Measurements from ENCODE around the gene KIZ. TPM values are rescaled to one million over a fixed set of nuclear protein-coding genes. Genes with fewer than 3 reads are reported as not detected.

The KIZ gene
- total and polyA plus RNA-seq, 7 donors: 4.6 to 26.2 (median 18.6) TPM

GRCh38 chr20:21280522-21281016, 154.7 kb downstream of the KIZ start:
- TF ChIP-seq CTCF (IDR thresholded peaks at IDR 0.05): no peak
- H3K4me1 ChIP-seq: no peaks in the 10 kb centered on the region
- DNase-seq: no peak
- no peak for ATAC-seq
- H3K27ac ChIP-seq: no peak overlapping the region
- H3K36me3 ChIP-seq (ENCODE audit: insufficient read depth in 1 of 2, low read depth in 1 of 2): no peaks in the 10 kb centered on the region
- H3K27me3 ChIP-seq (ENCODE audit: insufficient read depth in 3 of 3, low read length in 2 of 3): peaks cover 0 to 5% (median 2%) of the 10 kb centered on the region in 3 donors
- no peak overlapping the region for H3K4me3 ChIP-seq
- H3K9me3 ChIP-seq: no peaks in the 10 kb centered on the region
- intact Hi-C loops (cut with DNase I): no loop called here
- 68 to 80% (median 73%) methylated on average over 3 of the region's 3 CpGs for WGBS, 3 donors

DNA sequence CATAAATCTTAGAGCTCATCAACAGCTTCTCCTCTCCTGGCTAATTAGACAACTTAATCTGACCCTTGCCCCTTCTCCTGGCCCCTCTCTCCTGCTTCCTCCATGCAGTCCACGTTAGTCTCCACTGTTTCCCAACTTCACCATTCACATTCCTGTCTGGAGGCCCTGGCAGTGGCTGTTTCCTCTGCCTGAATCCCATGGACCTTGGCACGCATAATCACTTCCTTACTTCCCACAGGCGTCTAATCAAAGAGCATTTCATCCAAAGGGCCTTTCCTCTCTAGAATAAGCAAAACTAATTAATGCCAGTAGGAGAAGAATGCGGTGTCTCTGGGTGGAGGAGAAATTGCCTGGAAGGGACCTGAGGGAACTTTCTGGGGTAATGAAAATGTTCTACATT, 160.9 kb downstream of the KIZ start:
- H3K27ac ChIP-seq: no peak overlapping the region
- no peaks in the 10 kb centered on the region for H3K9me3 ChIP-seq
- ATAC-seq: no peak
- H3K36me3 ChIP-seq (ENCODE audit: insufficient read depth in 1 of 2, low read depth in 1 of 2): no peaks in the 10 kb centered on the region
- H3K27me3 ChIP-seq (ENCODE audit: insufficient read depth in 3 of 3, low read length in 2 of 3): peaks cover 0 to 25% (median 0%) of the 10 kb centered on the region in 3 donors
- no peaks in the 10 kb centered on the region for H3K4me1 ChIP-seq
- no peak overlapping the region for H3K4me3 ChIP-seq
- no peak for TF ChIP-seq CTCF (IDR thresholded peaks at IDR 0.05)
- WGBS, 3 donors: 32 to 41% (median 37%) methylated on average over 4 of the region's 4 CpGs
- no peak for DNase-seq
- intact Hi-C loops (cut with DNase I): no loop called here

DNA sequence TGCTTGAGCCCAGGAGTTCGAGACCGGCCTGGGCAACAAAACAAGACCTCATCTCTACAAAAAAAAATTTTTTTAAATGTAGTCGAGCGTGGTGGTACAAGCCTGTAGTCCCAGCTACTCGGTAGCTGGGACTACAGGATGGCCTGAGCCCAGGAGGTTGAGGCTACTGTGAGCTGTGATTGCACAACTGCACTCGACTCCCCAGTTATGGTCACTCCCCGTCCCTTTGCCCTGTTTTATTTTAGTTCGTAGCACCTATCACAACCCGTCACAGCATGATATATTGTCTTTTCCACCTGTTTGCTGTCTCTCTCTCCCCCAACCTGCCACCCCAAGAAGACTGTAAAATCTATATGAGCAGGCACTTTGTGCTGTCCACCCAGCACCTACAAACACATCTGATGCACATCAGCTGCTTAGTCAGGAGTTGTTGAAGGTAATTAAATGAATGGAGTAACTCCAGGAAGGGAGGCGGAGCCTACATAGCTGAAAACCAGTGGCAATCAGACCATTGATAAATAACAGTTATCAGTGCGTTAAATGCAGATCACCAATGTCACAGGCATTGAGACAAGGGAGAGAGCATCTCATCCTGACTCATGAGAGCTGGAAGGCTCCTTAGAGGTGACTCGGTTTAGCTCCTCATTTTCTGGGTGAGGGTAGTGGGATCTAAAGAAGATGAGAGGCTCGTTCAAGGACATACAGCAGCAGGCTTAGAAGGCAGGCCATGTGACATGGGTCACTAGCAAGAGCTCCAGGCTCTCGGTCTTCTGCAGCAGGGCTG, 162.9 kb downstream of the KIZ start:
- Histone ChIP-seq H3K27ac (no peak overlapping the region), H3K9me3 (no peaks in the 10 kb centered on the region), H3K4me3 (no peak overlapping the region), H3K4me1 (no peaks in the 10 kb centered on the region), H3K36me3 (ENCODE audit: insufficient read depth in 1 of 2, low read depth in 1 of 2) (no peaks in the 10 kb centered on the region), H3K27me3 (ENCODE audit: insufficient read depth in 3 of 3, low read length in 2 of 3) (peaks cover 0 to 25% (median 0%) of the 10 kb centered on the region in 3 donors)
- TF ChIP-seq CTCF (IDR thresholded peaks at IDR 0.05): no peak
- 66 to 74% (median 70%) methylated on average over 14 of the region's 14 CpGs for WGBS, 3 donors
- DNase-seq (no peak), ATAC-seq (no peak)
- intact Hi-C loops (cut with DNase I): no loop called here

GRCh38 chr20:21289651-21290050, 163.8 kb downstream of the KIZ start:
- ATAC-seq (no peak), DNase-seq (no peak)
- Histone ChIP-seq H3K4me1 (no peaks in the 10 kb centered on the region), H3K36me3 (ENCODE audit: insufficient read depth in 1 of 2, low read depth in 1 of 2) (no peaks in the 10 kb centered on the region), H3K9me3 (no peaks in the 10 kb centered on the region), H3K27me3 (ENCODE audit: insufficient read depth in 3 of 3, low read length in 2 of 3) (peaks cover 0 to 25% (median 0%) of the 10 kb centered on the region in 3 donors), H3K4me3 (no peak overlapping the region), H3K27ac (no peak overlapping the region)
- WGBS, 3 donors: 39 to 42% (median 41%) methylated on average over 2 of the region's 2 CpGs
- intact Hi-C loops (cut with DNase I): no loop called here
- TF ChIP-seq CTCF (IDR thresholded peaks at IDR 0.05): no peak
